Urinary bladder (tissue), 4 donors: ENCODE data around the gene ROCK2. TPM values are rescaled to one million over a fixed set of nuclear protein-coding genes. Genes with fewer than 3 reads are reported as not detected.
A peak's percentile ranks its signal among the peaks of the same experiment; 100 is the strongest.

Experiments used
- DNase-seq: peaks from one replicate; pipeline ENCODE4 v3.0.0-alpha.2; 2015; ENCODE audit errors: extremely low spot score
- H3K27ac ChIP-seq: one replicate; pipeline ENCODE4 v1.5.1; 2013; ENCODE audit warnings: low read depth, mild to moderate bottlenecking, moderate library complexity
- H3K36me3 ChIP-seq: one replicate; pipeline ENCODE4 v1.6.1; 2013; ENCODE audit warnings: mild to moderate bottlenecking, moderate library complexity; ENCODE audit not compliant: insufficient read depth
- H3K4me1 ChIP-seq: one replicate; pipeline ENCODE4 v1.6.1; 2013; ENCODE audit warnings: mild to moderate bottlenecking, moderate library complexity; ENCODE audit not compliant: insufficient read depth
- H3K4me3 ChIP-seq: one replicate; pipeline ENCODE4 v1.5.1; 2013; ENCODE audit warnings: low read depth, low read length
- WGBS: extraction: QIAGEN DNeasy Blood & Tissue Kit; methylation state at CpG from one replicate; pipeline ENCODE4 v1.1.7; 2013; 5-methylcytosine and 5-hydroxymethylcytosine counted together
- polyA plus RNA-seq: library from polyadenylated mRNA; stranded (reverse); fragments of 200-250 nt; gene quantifications from one replicate; pipeline ENCODE4 v1.2.3, GENCODE V29; 2013
- total RNA-seq: library from RNA; depleted of rRNA; stranded (reverse); fragments of >200 nt; gene quantifications from one replicate; pipeline ENCODE4 v1.2.3, GENCODE V29; 2014
- donor health status: healthy with polysubstance abuse.
- donor health status: healthy.

The ROCK2 gene
- total and polyA plus RNA-seq, 2 donors, result 36.3 to 167 TPM

DNA sequence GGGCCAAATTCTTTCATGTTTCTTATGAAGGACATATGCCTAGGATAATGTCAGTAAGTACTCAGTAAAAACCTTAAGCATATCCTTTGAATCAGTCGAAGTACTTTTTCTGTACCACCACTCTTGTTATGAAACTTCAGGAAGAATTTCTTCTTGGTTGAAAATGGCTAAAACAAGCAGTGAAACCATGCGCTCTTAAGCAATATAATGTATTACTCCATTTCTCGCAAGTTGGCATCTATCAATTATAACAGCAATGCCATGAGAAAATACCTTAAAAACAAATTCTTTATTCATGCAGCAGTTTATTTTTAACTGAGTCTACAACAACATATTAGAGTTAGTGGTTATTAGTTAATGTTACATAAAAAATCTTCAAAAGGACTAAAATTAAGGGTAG, 148.2 kb downstream of the ROCK2 start:
- Histone ChIP-seq H3K27ac (no peak overlapping the region), H3K4me3 (no peak overlapping the region), H3K36me3 (peaks cover 4% of the 10 kb centered on the region), H3K4me1 (no peaks in the 10 kb centered on the region)
- 93% methylated on average over 3 of the region's 3 CpGs for WGBS
- DNase-seq, result no peak

GRCh38 chr2:11187731-11188130, 156.7 kb downstream of the ROCK2 start:
- Histone ChIP-seq H3K4me1 (no peaks in the 10 kb centered on the region), H3K27ac (no peak overlapping the region), H3K36me3 (peaks cover 6% of the 10 kb centered on the region), H3K4me3 (no peak overlapping the region)
- DNase-seq, result no peak
- 95% methylated on average over 2 of the region's 2 CpGs for WGBS

- Histone ChIP-seq H3K36me3 (peaks cover 6% of the 10 kb centered on the region), H3K4me3 (no peak overlapping the region)
- 90% methylated on average over 7 of the region's 7 CpGs for WGBS
These were observed 157.3 kb downstream of the ROCK2 start for GRCh38 chr2:11187083-11187619.

DNA sequence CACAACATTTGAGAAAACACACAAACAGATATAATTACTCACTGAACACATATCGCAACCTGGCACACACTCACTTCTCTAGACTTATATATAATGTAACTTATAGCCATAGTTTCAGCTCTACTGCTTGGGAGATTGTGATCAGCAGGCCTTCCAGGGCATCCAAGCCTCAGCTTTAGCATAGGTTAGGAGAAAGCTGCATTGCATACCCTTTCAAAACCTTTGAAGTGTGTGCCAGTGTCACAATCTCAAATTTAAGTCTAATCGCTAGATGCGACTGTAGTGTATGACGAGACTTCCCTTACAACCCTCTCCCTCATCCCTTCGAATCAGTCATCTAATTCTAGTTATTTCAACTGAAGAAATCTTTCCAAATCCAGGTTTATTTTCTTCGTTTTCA, 158.3 kb downstream of the ROCK2 start:
- Histone ChIP-seq H3K27ac (no peak overlapping the region), H3K4me1 (no peaks in the 10 kb centered on the region), H3K36me3 (peaks cover 4% of the 10 kb centered on the region), H3K4me3 (no peak overlapping the region)
- WGBS, result 97% methylated on average over 6 of the region's 6 CpGs
- no peak for DNase-seq

More at GRCh38 chr2:11187083-11187619, 157.3 kb downstream of the ROCK2 start:
- no peak overlapping the region for H3K27ac ChIP-seq
- H3K4me1 ChIP-seq, result no peaks in the 10 kb centered on the region
- no peak for DNase-seq

DNA sequence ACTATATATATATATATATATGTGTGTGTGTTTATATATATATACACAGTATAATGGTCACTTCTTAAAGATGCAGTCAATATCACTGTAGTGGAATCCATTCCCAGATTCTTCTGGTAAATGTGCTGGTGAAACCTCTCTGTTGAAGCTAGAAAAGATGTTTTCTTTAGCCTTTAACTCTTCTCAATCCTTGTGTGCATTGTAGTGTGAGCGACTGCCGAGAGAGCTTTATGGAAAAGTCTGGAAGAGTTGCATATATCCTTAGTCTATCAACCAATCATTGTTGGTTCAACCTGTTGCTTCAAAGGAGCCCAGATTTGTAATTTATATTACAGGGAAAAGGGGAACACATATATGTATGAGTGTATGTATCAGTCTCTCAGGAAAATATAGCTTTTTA, 161.5 kb downstream of the ROCK2 start:
- 93% methylated on average over 2 of the region's 2 CpGs for WGBS

DNA sequence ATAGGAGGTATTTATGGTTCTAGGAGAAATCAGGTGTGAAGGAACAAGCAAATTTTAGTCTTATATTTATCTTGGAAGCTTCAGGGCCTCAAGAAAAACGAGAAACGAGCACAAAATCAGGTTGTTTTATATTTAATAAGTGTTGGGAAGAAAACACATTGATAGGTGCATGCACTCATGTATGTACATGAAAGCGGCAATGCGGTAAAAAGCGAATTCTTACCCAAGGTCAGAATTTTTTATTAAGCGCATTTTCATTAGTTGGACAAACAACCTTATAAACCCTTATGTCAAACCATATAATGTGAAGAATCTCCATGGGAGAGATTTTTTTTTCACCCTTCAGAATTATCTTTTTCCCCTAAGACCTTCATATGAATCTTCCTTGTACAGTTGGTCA, 163.8 kb downstream of the ROCK2 start:
- WGBS, result 88% methylated on average over 6 of the region's 6 CpGs
- peaks cover 1% of the 10 kb centered on the region for H3K36me3 ChIP-seq
- no peak overlapping the region for H3K27ac ChIP-seq
- H3K4me3 ChIP-seq, result no peak overlapping the region
- DNase-seq, result no peak
- H3K4me1 ChIP-seq, result no peaks in the 10 kb centered on the region

More for the DNA sequence above, 161.5 kb downstream of the ROCK2 start:
- DNase-seq, result no peak
- H3K4me3 ChIP-seq, result no peak overlapping the region
- H3K27ac ChIP-seq, result no peak overlapping the region
- peaks cover 1% of the 10 kb centered on the region for H3K36me3 ChIP-seq
- H3K4me1 ChIP-seq, result no peaks in the 10 kb centered on the region

DNA sequence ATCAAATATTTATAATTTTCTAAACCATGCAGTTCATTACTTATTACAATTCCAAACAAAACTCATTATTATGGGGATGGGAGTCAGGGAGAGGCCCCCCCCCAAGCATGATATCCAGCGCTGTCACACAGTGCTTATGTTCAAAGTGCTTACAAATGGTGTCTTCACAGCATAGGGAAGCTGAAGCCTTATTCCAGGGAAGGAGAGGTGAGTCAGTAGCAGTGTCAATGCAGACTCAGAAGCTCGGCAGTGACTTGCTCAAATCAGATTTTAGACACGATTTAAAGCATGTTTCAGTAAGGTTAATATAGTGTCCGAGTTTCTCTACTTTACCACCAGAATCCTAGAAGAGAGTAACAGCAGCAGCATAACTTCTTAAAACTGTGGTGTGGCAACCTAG, 164.5 kb downstream of the ROCK2 start:
- H3K27ac ChIP-seq, result no peak overlapping the region
- H3K4me1 ChIP-seq, result no peaks in the 10 kb centered on the region
- DNase-seq, result no peak
- 91% methylated on average over 4 of the region's 4 CpGs for WGBS
- peaks cover 1% of the 10 kb centered on the region for H3K36me3 ChIP-seq
- no peak overlapping the region for H3K4me3 ChIP-seq

- Histone ChIP-seq H3K36me3 (peaks cover 1% of the 10 kb centered on the region), H3K27ac (no peak overlapping the region), H3K4me1 (no peaks in the 10 kb centered on the region), H3K4me3 (no peak overlapping the region)
- no peak for DNase-seq
- WGBS, result 78% methylated on average over 4 of the region's 4 CpGs
These were observed 165.2 kb downstream of the ROCK2 start for GRCh38 chr2:11179196-11179595.

DNA sequence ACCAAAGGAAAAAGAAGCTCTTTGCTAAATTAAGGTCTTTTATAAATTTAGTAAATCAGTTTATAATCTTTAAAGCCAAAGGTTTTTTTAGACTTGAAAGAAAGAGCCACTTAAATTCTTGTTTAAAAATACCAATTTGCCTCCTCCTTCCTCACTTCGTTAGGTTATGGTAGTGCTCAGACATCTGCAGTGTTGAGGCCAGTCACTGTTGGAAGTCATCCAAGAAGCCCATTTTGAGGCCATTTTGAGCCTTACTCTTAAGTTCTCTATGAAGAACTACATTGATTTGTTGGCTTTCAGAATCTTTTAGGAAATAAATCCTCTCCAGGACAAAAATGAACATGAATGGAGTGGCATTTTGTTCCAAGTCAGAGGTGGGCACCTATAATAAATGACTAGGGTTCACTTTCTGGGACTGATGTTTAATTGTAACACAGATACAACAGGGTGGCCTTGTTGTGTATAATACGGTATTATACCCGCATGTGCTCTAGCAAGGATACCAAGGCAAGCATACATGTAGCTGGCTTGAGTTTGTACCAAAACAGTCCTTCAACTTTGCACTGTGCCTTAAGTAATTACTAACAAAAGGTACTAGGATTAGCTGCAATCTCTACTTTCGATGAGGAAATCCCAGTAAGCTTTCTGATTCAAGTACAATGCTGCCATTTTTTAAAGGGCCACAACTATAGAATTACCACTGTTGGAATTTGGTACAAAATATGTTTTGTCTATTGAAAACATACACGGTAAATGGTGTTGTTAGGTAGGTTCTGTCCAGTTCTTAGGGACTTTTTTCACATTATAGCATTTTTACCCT, 166.4 kb downstream of the ROCK2 start:
- H3K4me1 ChIP-seq, result no peaks in the 10 kb centered on the region
- no peak overlapping the region for H3K27ac ChIP-seq
- 53% methylated on average over 5 of the region's 5 CpGs for WGBS
- peaks cover 1% of the 10 kb centered on the region for H3K36me3 ChIP-seq
- H3K4me3 ChIP-seq, result no peak overlapping the region
- DNase-seq, result peak; percentile 5

- 80% methylated on average over 6 of the region's 6 CpGs for WGBS
- Histone ChIP-seq H3K4me3 (no peak overlapping the region), H3K27ac (no peak overlapping the region), H3K4me1 (no peaks in the 10 kb centered on the region), H3K36me3 (no peaks in the 10 kb centered on the region)
- no peak for DNase-seq
These were observed 169.1 kb downstream of the ROCK2 start for GRCh38 chr2:11175293-11175795.

DNA sequence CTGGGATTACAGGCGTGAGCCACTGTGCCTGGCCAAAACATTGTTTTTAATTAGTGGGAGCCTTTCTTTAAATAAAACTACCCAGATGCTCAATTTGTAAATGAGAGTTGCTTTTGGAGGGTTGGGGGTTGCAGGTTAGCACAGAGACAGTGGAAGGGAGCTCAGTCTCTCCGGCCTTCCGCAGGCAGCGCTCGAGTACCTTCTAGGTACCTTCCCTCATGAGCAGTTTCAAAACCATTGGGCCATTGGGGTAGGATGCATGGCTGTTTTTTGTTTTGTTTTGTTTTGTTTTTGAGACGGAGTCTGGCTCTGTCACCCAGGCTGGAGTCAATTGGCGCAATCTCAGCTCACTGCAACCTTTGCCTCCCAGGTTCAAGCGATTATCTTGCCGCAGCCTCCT, 170.2 kb downstream of the ROCK2 start:
- H3K36me3 ChIP-seq, result no peaks in the 10 kb centered on the region
- H3K4me1 ChIP-seq, result no peaks in the 10 kb centered on the region
- no peak for DNase-seq
- no peak overlapping the region for H3K27ac ChIP-seq
- H3K4me3 ChIP-seq, result no peak overlapping the region
- WGBS, result 95% methylated on average over 9 of the region's 9 CpGs

DNA sequence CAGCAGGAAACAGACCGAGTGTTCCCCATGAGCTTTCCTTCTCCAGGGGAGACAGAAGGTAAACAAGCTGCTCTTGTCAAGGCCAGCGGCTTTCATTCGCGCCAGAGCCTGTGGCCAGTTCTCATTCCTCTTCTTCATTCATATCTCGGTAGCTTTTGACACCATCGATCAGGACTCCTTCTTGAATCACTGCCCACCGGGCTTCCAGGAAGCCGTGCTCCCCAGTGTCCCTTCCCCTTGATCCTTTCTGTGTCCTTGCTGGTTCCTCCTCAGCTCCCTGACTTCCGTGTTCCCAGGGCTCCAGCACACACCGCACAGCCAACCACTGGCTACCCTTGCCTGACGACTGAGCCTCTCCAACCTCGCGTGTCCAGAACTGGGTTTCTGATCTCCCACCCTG, 175.1 kb downstream of the ROCK2 start:
- Histone ChIP-seq H3K4me3 (no peak overlapping the region), H3K36me3 (no peaks in the 10 kb centered on the region), H3K27ac (no peak overlapping the region), H3K4me1 (no peaks in the 10 kb centered on the region)
- WGBS, result 77% methylated on average over 13 of the region's 13 CpGs
- DNase-seq, result no peak

- DNase-seq, result no peak
- no peaks in the 10 kb centered on the region for H3K4me1 ChIP-seq
- 82% methylated on average over 9 of the region's 9 CpGs for WGBS
These were observed 175.9 kb downstream of the ROCK2 start for GRCh38 chr2:11168488-11168887.

GRCh38 chr2:11166476-11166875, 178.0 kb downstream of the ROCK2 start:
- no peaks in the 10 kb centered on the region for H3K36me3 ChIP-seq
- 91% methylated on average over 10 of the region's 10 CpGs for WGBS
- DNase-seq, result no peak
- H3K4me3 ChIP-seq, result no peak overlapping the region
- H3K27ac ChIP-seq, result no peak overlapping the region
- no peaks in the 10 kb centered on the region for H3K4me1 ChIP-seq

More at GRCh38 chr2:11168488-11168887, 175.9 kb downstream of the ROCK2 start:
- no peak overlapping the region for H3K27ac ChIP-seq
- no peak overlapping the region for H3K4me3 ChIP-seq
- no peaks in the 10 kb centered on the region for H3K36me3 ChIP-seq
